GM19023 (cell line): ENCODE measurements around the gene PANX2.

Experiments
- ATAC-seq: cut with Tn5 transposase; IDR thresholded peaks from one replicate; pipeline ENCODE4 v1.9.1; 2021; ENCODE audit warnings: mild to moderate bottlenecking, moderate library complexity; ENCODE audit not compliant: unreplicated experiment

The PANX2 gene

GRCh38 chr22:50211147-50211546, 40.6 kb downstream of the PANX2 start:
- ATAC-seq = no peak

GRCh38 chr22:50213263-50213662, 42.7 kb downstream of the PANX2 start:
- ATAC-seq = no peak

GRCh38 chr22:50215297-50216054, 44.9 kb downstream of the PANX2 start:
- ATAC-seq = no peak

GRCh38 chr22:50216055-50216683, 45.6 kb downstream of the PANX2 start:
- no peak for ATAC-seq

- no peak for ATAC-seq
These were observed 46.4 kb downstream of the PANX2 start for GRCh38 chr22:50216684-50217520.

GRCh38 chr22:50217543-50218152, 47.1 kb downstream of the PANX2 start:
- ATAC-seq = no peak

- ATAC-seq = no peak
These were observed 47.8 kb downstream of the PANX2 start for GRCh38 chr22:50218153-50218995.

- no peak for ATAC-seq
These were observed 48.6 kb downstream of the PANX2 start for GRCh38 chr22:50218996-50219727.

- no peak for ATAC-seq
These were observed 49.5 kb downstream of the PANX2 start for GRCh38 chr22:50219800-50220602.

- no peak for ATAC-seq
These were observed 50.3 kb downstream of the PANX2 start for GRCh38 chr22:50220603-50221409.

- no peak for ATAC-seq
These were observed 51.1 kb downstream of the PANX2 start for GRCh38 chr22:50221410-50222300.

GRCh38 chr22:50222508-50222907, 52.0 kb downstream of the PANX2 start:
- ATAC-seq = no peak

GRCh38 chr22:50224071-50224470, 53.5 kb downstream of the PANX2 start:
- no peak for ATAC-seq

GRCh38 chr22:50225200-50225969, 54.9 kb downstream of the PANX2 start:
- ATAC-seq = no peak

GRCh38 chr22:50226063-50226874, 55.7 kb downstream of the PANX2 start:
- no peak for ATAC-seq

- ATAC-seq = no peak
These were observed 56.3 kb downstream of the PANX2 start for GRCh38 chr22:50226875-50227165.
